DOHH2 (cell line): Measurements from ENCODE around the gene REPIN1.

Experiments
- H3F3A ChIP-seq: fragments of 200-600 bp; sonication (generic), shearing (Covaris generic); 2 replicates; pipeline ENCODE4 v1.6.0; 2016; ENCODE audit warnings: antibody characterized with exemption, mild to moderate bottlenecking; ENCODE audit not compliant: control insufficient read depth, insufficient read depth
- H3K27ac ChIP-seq: fragments of 200-600 bp; sonication (generic); 2 replicates; pipeline ENCODE4 v1.5.1; 2014; ENCODE audit warnings: low read depth, mild to moderate bottlenecking, low read length, moderate library complexity
- H3K27me3 ChIP-seq: fragments of 200-600 bp; sonication (generic); 2 replicates; pipeline ENCODE4 v1.6.1; 2014; ENCODE audit warnings: mild to moderate bottlenecking, low read length, mixed read lengths; ENCODE audit not compliant: control insufficient read depth
- H3K36me3 ChIP-seq: fragments of 200-600 bp; sonication (generic); 2 replicates; pipeline ENCODE4 v1.6.1; 2014; ENCODE audit warnings: mild to moderate bottlenecking, low read length, moderate library complexity, mixed read lengths; ENCODE audit not compliant: control insufficient read depth
- H3K4me1 ChIP-seq: fragments of 200-600 bp; sonication (generic); 2 replicates; pipeline ENCODE4 v1.6.1; 2014; ENCODE audit warnings: mild to moderate bottlenecking, low read length, mixed read lengths; ENCODE audit not compliant: control insufficient read depth
- H3K4me2 ChIP-seq: fragments of 200-600 bp; sonication (generic); 2 replicates; pipeline ENCODE4 v1.6.0; 2014; ENCODE audit warnings: mild to moderate bottlenecking, low read length, moderate library complexity
- H3K4me3 ChIP-seq: fragments of 200-600 bp; sonication (generic); 2 replicates; pipeline ENCODE4 v1.5.1; 2014; ENCODE audit warnings: mild to moderate bottlenecking, low read length, mixed read lengths
- H3K79me2 ChIP-seq: fragments of 200-600 bp; sonication (generic); 2 replicates; pipeline ENCODE4 v1.6.1; 2014; ENCODE audit warnings: mild to moderate bottlenecking, low read length, mixed read lengths; ENCODE audit not compliant: control insufficient read depth
- H3K9me2 ChIP-seq: fragments of 200-600 bp; sonication (generic); replicated peaks from 2 replicates; pipeline ENCODE4 v1.6.1; 2014; ENCODE audit warnings: mild to moderate bottlenecking, low read length, mixed read lengths; ENCODE audit not compliant: control insufficient read depth
- H3K9me3 ChIP-seq: fragments of 200-600 bp; sonication (generic); 2 replicates; pipeline ENCODE4 v1.6.1; 2014; ENCODE audit warnings: antibody characterized with exemption, low read length, mixed read lengths; ENCODE audit not compliant: control insufficient read depth, insufficient read depth
- H4K20me1 ChIP-seq: fragments of 200-600 bp; sonication (generic); 2 replicates; pipeline ENCODE4 v1.6.0; 2014; ENCODE audit warnings: low read depth, mild to moderate bottlenecking, antibody characterized with exemption, low read length, moderate library complexity; ENCODE audit not compliant: control insufficient read depth, insufficient read depth
- EZH2phosphoT487 ChIP-seq: fragments of 200-600 bp; sonication (generic); IDR thresholded peaks from 2 replicates; pipeline ENCODE4 v1.6.1; 2017; ENCODE audit warnings: borderline replicate concordance, mild to moderate bottlenecking, antibody characterized with exemption, low read length, moderate library complexity, mixed read lengths
- TF ChIP-seq, protein P1 (sequence below): fragments of 200-600 bp; sonication (generic); IDR thresholded peaks from one replicate; pipeline ENCODE4 v1.5.1; 2014; ENCODE audit warnings: antibody characterized with exemption, mild to moderate bottlenecking, low read depth, low read length; ENCODE audit not compliant: poor library complexity, severe bottlenecking

The REPIN1 gene

DNA sequence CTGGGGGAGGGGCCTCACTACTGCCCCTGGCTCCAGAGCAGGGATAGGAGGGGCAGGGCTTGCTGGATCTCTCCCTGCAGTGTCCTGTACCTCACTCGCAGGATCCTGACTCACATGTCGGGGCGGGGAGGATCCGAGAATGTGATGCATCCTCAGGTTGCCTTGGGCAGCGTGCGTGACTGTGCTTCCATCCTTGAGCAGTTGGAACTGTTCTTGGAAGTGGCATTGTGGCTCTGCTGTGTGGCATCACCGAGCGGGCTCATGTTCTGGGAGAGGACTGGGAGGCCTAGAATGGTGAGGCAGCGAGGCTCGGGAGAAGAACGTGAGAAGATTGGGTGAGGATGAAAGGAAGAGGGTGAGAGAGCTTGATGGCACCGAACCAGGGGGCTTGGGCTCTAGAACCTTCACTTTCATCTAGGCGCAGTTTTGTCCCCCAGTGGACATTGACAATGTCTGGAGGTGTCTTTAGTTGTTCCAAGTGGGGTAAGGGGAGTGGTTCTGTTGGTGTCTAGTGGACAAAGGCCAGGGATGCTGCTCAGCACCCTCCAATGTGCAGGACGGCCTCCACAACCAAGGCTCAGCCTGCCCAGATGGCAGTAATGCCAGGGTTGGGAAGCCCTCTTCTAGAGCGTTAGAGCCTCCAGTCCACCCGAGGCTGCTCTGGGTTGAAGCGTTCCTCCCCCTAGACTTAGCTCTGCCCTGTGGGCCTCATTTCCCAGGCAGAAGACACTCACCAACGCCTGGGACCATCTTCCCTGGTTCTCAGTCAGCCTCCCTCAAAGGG lies 35.6 kb upstream of the REPIN1 start:
- Histone ChIP-seq H3K27ac (no peak overlapping the region), H3K36me3 (peaks cover 40% of the 10 kb centered on the region), H4K20me1 (0 out of 2 replicates have a peak, but pooled peaks cover 3% of the 10 kb centered on the region), H3K79me2 (no peaks in the 10 kb centered on the region), H3F3A (no peaks in the 10 kb centered on the region), H3K4me3 (no peak overlapping the region), H3K27me3 (no peaks in the 10 kb centered on the region), H3K4me2 (no peak overlapping the region), H3K4me1 (no peaks in the 10 kb centered on the region), H3K9me3 (no peaks in the 10 kb centered on the region), H3K9me2 (no peaks in the 10 kb centered on the region)
- TF ChIP-seq EZH2phosphoT487, result no peak
- TF ChIP-seq, protein P1, sequence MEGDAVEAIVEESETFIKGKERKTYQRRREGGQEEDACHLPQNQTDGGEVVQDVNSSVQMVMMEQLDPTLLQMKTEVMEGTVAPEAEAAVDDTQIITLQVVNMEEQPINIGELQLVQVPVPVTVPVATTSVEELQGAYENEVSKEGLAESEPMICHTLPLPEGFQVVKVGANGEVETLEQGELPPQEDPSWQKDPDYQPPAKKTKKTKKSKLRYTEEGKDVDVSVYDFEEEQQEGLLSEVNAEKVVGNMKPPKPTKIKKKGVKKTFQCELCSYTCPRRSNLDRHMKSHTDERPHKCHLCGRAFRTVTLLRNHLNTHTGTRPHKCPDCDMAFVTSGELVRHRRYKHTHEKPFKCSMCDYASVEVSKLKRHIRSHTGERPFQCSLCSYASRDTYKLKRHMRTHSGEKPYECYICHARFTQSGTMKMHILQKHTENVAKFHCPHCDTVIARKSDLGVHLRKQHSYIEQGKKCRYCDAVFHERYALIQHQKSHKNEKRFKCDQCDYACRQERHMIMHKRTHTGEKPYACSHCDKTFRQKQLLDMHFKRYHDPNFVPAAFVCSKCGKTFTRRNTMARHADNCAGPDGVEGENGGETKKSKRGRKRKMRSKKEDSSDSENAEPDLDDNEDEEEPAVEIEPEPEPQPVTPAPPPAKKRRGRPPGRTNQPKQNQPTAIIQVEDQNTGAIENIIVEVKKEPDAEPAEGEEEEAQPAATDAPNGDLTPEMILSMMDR, result no peak

DNA sequence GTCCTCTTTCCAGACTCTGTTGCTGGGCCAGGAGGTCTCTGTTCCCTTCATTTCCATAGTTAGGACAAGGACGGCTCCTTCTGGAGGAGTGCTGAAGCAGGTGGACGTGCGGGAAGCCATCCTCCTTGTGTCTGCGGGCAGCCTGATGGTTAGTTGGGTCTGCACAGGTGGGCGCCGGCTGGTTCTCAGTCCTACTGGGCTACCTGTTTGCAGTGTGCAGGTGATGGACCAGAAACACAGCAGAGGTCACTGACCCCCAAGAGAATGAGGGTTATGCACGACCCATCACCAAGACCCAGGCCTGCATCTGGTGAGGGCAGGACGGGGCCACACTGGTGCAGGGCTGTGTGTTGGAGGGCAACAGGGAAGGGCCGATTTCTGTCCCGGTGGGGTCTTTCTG lies 35.0 kb upstream of the REPIN1 start:
- Histone ChIP-seq H3K4me1 (no peaks in the 10 kb centered on the region), H3K27me3 (no peaks in the 10 kb centered on the region), H3K79me2 (no peaks in the 10 kb centered on the region), H4K20me1 (0 out of 2 replicates have a peak, but pooled peaks cover 3% of the 10 kb centered on the region), H3F3A (no peaks in the 10 kb centered on the region), H3K27ac (no peak overlapping the region), H3K4me2 (no peak overlapping the region), H3K9me2 (no peaks in the 10 kb centered on the region), H3K4me3 (no peak overlapping the region), H3K9me3 (no peaks in the 10 kb centered on the region), H3K36me3 (peaks cover 34% of the 10 kb centered on the region)
- TF ChIP-seq EZH2phosphoT487, result no peak
- TF ChIP-seq, protein P1, result no peak

DNA sequence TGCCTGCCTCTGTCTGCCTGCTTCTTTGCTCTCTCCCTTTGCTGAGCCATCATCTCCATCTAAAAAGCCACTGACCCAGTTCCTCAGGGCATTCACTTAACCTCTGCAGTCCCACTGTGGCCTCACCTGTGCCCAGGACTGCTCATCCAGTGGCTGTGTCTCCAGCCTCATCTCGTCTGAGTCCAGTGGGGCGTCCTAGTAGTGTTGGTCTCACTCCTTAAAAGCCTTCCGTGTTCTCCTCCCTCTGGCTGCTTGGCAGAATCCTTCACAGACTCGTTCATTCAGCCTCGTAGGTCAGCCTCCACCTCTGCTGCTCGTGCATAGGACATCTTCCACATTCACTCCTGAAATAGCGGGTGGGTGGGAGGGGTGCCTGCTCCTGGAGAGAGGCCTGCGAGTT lies 34.5 kb upstream of the REPIN1 start:
- Histone ChIP-seq H3K4me2 (no peak overlapping the region), H4K20me1 (0 out of 2 replicates have a peak, but pooled peaks cover 3% of the 10 kb centered on the region), H3K4me1 (no peaks in the 10 kb centered on the region), H3K9me3 (no peaks in the 10 kb centered on the region), H3K36me3 (peaks cover 30% of the 10 kb centered on the region), H3K27me3 (no peaks in the 10 kb centered on the region), H3K9me2 (no peaks in the 10 kb centered on the region), H3K27ac (no peak overlapping the region), H3K4me3 (no peak overlapping the region), H3F3A (no peaks in the 10 kb centered on the region), H3K79me2 (no peaks in the 10 kb centered on the region)
- TF ChIP-seq, protein P1, result no peak
- TF ChIP-seq EZH2phosphoT487, result no peak
